Gastrocnemius medialis (tissue), 4 donors: ENCODE results near the gene CCDC57. TPM values are rescaled to one million over a fixed set of nuclear protein-coding genes. Genes with fewer than 3 reads are reported as not detected.

Experiments
- ATAC-seq, 2 donors: fragments of 150-250 bp; one replicate each; pipeline ENCODE4 v1.9.1; 2016
- DNase-seq, 2 donors: peaks; one replicate each; pipeline ENCODE4 v3.0.0-alpha.2; 2019
- H3K27ac ChIP-seq, 4 donors: fragments of 200-600 bp; sonication (generic); 1 replicate in 1 of 4; 2 replicates in 3 of 4; pipeline ENCODE4 v1.5.1; 2016 to 2018; ENCODE audit warnings: mild to moderate bottlenecking in 2 of 4, moderate library complexity in 1 of 4
- H3K27me3 ChIP-seq, 3 donors: fragments of 200-600 bp; sonication (generic) in 2 of 3; 1 replicate in 1 of 3; 2 replicates in 2 of 3; pipeline versions ENCODE4 v1.5.1 to v1.6.0; 2016 to 2019; ENCODE audit warnings: mild to moderate bottlenecking in 1 of 3, moderate library complexity in 1 of 3
- H3K36me3 ChIP-seq, 2 donors: fragments of 200-600 bp; sonication (generic) in 1 of 2; one replicate each; pipeline ENCODE4 v1.5.1; 2017 to 2018
- H3K4me1 ChIP-seq, 2 donors: fragments of 200-600 bp; sonication (generic) in 1 of 2; one replicate each; pipeline ENCODE4 v1.5.1; 2016 to 2017; ENCODE audit warnings: mild to moderate bottlenecking in 2 of 2
- H3K4me3 ChIP-seq, 4 donors: fragments of 200-600 bp; sonication (generic) in 3 of 4; 1 replicate in 1 of 4; 2 replicates in 3 of 4; pipeline ENCODE4 v1.5.1; 2016 to 2019; ENCODE audit warnings: mild to moderate bottlenecking in 2 of 4
- H3K9me3 ChIP-seq, 3 donors: fragments of 200-600 bp; sonication (generic) in 2 of 3; 1 replicate in 1 of 3; 2 replicates in 2 of 3; pipeline ENCODE4 v1.5.1; 2016 to 2019
- CTCF ChIP-seq, 5 experiments: fragments of 450-650 bp in 3 of 5; fragments of 200-600 bp in 2 of 5; sonication (generic) in 2 of 5; IDR thresholded peaks in 4 of 5; conservative IDR thresholded peaks in 1 of 5; 1 replicate in 4 of 5; 2 replicates in 1 of 5; pipeline ENCODE4 v1.5.1; 2016 to 2019; ENCODE audit warnings: antibody characterized with exemption in 5 of 5, mild to moderate bottlenecking in 3 of 5, moderate library complexity in 3 of 5
- POLR2A ChIP-seq, 2 donors: fragments of 450-650 bp; IDR thresholded peaks; one replicate each; pipeline ENCODE4 v1.6.1; 2017; ENCODE audit warnings: antibody characterized with exemption in 2 of 2, mild to moderate bottlenecking in 2 of 2, moderate library complexity in 2 of 2
- in situ Hi-C, 4 donors: fragments of 200-750 bp; cut with MboI; loops; one replicate each; pipeline versions ENCODE4 v1.15.0 to v1.8.0; 2017; ENCODE audit warnings: low sequenced_read_pairs in 4 of 4
- intact Hi-C: fragments of 100-400 bp; cut with DNase I; formaldehyde crosslinking; loops from one replicate; pipeline ENCODE4 v1.15.1; 2023; ENCODE audit warnings: low total_unique reads
- total RNA-seq, 4 donors: library from RNA; depleted of rRNA; stranded (reverse); fragments of >200 nt; gene quantifications; one replicate each; pipeline versions ENCODE4 v1.1.0 to v1.2.3, GENCODE V29; 2016

Gene CCDC57
- total RNA-seq, 4 donors from 2014 or later: 3.7 to 11.3 (median 5.1) TPM

DNA sequence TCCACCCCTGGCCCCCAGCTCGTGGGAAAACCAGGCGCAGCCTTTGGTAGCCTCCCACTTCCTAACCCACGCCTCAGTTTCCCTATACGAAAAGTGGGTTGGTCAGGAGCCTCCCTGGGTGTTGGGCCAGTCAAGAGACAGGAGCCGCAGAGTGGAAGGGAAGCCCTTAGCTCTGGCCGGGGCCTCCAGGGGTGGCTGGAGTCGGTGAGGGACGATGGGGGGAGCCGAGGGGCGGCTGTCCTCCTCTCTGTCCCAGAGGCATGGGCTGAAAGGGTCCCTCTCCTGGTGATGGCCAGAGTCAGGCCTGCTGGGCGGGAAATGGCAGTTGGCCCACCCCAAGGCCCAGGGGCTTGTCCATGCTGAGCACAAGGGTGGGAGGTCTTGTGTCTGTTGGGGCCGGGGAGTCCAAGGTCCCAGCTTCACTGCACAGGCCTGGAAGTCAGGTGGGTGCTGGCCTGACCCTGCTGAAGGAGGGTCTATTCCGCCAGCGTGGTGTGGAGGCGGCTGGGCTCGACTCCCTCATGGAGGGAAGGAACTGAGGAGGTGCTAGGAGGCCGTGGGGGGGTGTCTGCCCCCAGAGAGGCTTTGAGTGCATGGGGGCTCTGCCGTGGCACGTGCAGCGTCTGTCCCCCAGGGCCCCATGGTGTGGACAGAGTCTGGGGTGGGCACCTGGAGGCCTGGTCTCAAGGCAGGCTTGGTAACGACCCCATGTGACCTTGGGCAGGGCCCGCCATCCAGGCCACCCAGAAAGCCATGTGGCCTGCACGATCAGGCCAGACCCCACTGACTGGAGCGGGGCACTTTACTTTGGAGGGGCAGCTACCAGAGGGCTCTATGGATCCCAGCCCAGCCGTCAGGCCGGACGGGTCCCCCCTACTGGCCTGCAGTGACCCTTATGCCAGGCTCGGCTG, 17.3 kb upstream of the CCDC57 start:
- TF ChIP-seq POLR2A (IDR thresholded peaks at IDR 0.05) (no peak), CTCF (IDR thresholded peaks at IDR 0.05 in 4 of 5, conservative IDR thresholded peaks at IDR 0.05 in 1 of 5) (no peak)
- H3K4me3 ChIP-seq: peak overlapping the region; percentile 66 to 76 (median 68)
- H3K36me3 ChIP-seq: no peaks in the 10 kb centered on the region
- in situ Hi-C loops: no loop called here
- no peaks in the 10 kb centered on the region for H3K27me3 ChIP-seq
- no peaks in the 10 kb centered on the region for H3K9me3 ChIP-seq
- peak in 1 of 2 donors; percentile 39 for DNase-seq
- H3K27ac ChIP-seq: peak overlapping the region; percentile 90 to 98 (median 93)
- ATAC-seq: no peak
- peaks cover 57 to 70% of the 10 kb centered on the region in 2 donors for H3K4me1 ChIP-seq
- intact Hi-C loops: no loop called here

- H3K27ac ChIP-seq: peak within 1 kb of the TSS; percentile 90 to 98 (median 93)
- DNase-seq (peak in 1 of 2 donors; percentile 43), ATAC-seq (no peak)
- peaks cover 56 to 65% of the 10 kb centered on the region in 2 donors for H3K4me1 ChIP-seq
- no peaks in the 10 kb centered on the region for H3K36me3 ChIP-seq
- H3K4me3 ChIP-seq: peak within 1 kb of the TSS; percentile 66 to 76 (median 68)
- no peaks in the 10 kb centered on the region for H3K27me3 ChIP-seq
- no peaks in the 10 kb centered on the region for H3K9me3 ChIP-seq
- intact Hi-C loops (no loop called here), in situ Hi-C loops (no loop called here)
- TF ChIP-seq POLR2A (IDR thresholded peaks at IDR 0.05) (peak; percentile 79 to 97), CTCF (IDR thresholded peaks at IDR 0.05 in 4 of 5, conservative IDR thresholded peaks at IDR 0.05 in 1 of 5) (no peak)
Measured at GRCh38 chr17:82228842-82229697, 16.4 kb upstream of the CCDC57 start, which contains the start of gene SLC16A3. Gene SLC16A3, plus strand, starts transcription at chr17:82229042. Its CDS starts 6,967 bp downstream, at chr17:82236009.

DNA sequence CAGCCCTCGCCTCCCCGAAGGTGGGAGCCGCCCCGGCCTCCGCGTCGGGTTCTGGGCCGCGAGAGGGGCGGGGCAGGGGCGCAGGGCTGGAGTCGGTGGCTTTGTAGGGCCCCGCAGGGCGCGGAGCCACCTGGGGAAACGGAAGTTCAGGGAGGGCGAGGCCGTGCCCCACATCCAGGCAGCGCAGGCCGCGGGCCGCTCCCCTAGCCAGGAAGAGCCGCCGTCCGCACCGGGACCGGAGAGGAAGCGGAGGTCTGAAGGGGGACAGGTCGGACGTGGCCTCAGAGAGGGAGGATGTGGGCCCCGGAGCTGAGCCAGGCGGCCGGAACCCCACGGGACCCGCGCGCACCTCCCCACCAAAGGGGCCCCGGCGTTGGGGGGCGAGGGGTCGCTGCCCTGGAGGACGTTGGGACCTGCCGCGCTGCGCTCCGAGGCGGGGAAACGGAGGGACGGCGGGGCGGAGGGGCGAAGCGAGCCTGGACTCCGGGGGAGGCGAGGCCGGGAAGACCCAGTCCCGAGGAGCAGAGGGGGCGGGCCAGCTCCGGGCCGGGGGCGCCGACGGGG, 15.7 kb upstream of the CCDC57 start:
- Histone ChIP-seq H3K4me3 (peak overlapping the region; percentile 45 to 70 (median 56)), H3K9me3 (no peaks in the 10 kb centered on the region), H3K27ac (peak overlapping the region; percentile 82 to 98 (median 92)), H3K36me3 (no peaks in the 10 kb centered on the region), H3K4me1 (peaks cover 53 to 61% of the 10 kb centered on the region in 2 donors), H3K27me3 (no peaks in the 10 kb centered on the region)
- DNase-seq: no peak
- TF ChIP-seq POLR2A (IDR thresholded peaks at IDR 0.05) (no peak), CTCF (IDR thresholded peaks at IDR 0.05 in 4 of 5, conservative IDR thresholded peaks at IDR 0.05 in 1 of 5) (no peak)
- ATAC-seq: no peak
- intact Hi-C loops (no loop called here), in situ Hi-C loops (no loop called here)

DNA sequence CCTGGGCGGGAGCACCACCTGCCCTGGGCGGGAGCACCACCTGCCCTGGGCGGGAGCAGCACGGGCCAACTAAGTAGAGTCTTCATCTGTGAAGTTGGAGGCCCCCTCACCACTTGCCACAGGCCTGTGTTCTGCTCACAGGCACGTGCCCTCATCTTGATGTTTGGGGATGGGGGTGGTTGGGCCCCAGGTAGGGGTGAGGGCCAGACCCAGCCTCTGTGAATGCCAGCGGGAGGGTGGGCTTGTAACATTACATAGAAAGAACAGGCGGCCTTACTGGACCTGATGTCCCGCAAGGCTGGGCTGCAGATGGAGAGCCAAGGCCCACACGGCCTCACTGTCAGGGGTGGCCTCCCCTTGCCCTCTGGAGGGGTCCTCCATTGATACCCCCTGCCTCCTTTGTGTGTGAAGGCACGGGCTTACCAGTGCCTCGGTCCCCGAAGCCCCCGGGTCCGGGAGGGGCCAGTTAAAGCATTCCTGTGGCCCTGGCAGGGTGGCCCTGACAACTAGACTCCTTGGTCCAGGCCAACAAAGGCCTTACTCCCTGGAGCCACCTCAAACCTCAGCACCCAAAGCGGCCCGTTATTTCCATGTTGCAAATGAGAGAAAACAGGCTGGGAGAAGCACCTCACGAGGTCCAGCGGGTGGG, 15.1 kb upstream of the CCDC57 start:
- no peaks in the 10 kb centered on the region for H3K9me3 ChIP-seq
- peak overlapping the region in 3 of 4 donors; percentile 55 to 70 (median 56) for H3K4me3 ChIP-seq
- ATAC-seq (no peak), DNase-seq (no peak)
- H3K36me3 ChIP-seq: no peaks in the 10 kb centered on the region
- in situ Hi-C loops (no loop called here), intact Hi-C loops (no loop called here)
- TF ChIP-seq CTCF (IDR thresholded peaks at IDR 0.05 in 4 of 5, conservative IDR thresholded peaks at IDR 0.05 in 1 of 5) (no peak), POLR2A (IDR thresholded peaks at IDR 0.05) (no peak)
- no peaks in the 10 kb centered on the region for H3K27me3 ChIP-seq
- H3K4me1 ChIP-seq: peaks cover 47 to 55% of the 10 kb centered on the region in 2 donors
- H3K27ac ChIP-seq: peak overlapping the region; percentile 82 to 98 (median 92)
